Right lobe of liver (tissue), 6 donors: Measurements from ENCODE around the gene CAPS. TPM values are rescaled to one million over a fixed set of nuclear protein-coding genes. Genes with fewer than 3 reads are reported as not detected.

Experiments
- ATAC-seq, 4 donors: fragments of 200-7000 bp; cut with Tn5 transposase; one replicate each; pipeline ENCODE4 v1.9.1; 2020; ENCODE audit warnings: mild to moderate bottlenecking in 4 of 4, moderate library complexity in 4 of 4
- DNase-seq, 3 donors: peaks; one replicate each; pipeline ENCODE4 v3.0.0-alpha.2; 2020
- H3K27ac ChIP-seq, 3 donors: fragments of 200-600 bp; one replicate each; pipeline ENCODE4 v1.8.0; 2022
- H3K27me3 ChIP-seq, 2 donors: fragments of 200-600 bp; one replicate each; pipeline ENCODE4 v1.8.0; 2022
- H3K36me3 ChIP-seq, 4 donors: fragments of 200-600 bp; sonication (generic) in 1 of 4; one replicate each; pipeline versions ENCODE4 v1.5.1 to v1.8.0; 2017 to 2022; ENCODE audit warnings: control low read depth in 1 of 4
- H3K4me1 ChIP-seq, 4 donors: fragments of 200-600 bp; sonication (generic) in 1 of 4; one replicate each; pipeline versions ENCODE4 v1.5.1 to v1.8.0; 2017 to 2022; ENCODE audit warnings: control low read depth in 1 of 4
- H3K4me3 ChIP-seq, 3 donors: fragments of 200-600 bp; one replicate each; pipeline ENCODE4 v1.8.0; 2022
- H3K9me3 ChIP-seq, 4 donors: fragments of 200-600 bp; sonication (generic) in 1 of 4; one replicate each; pipeline versions ENCODE4 v1.5.1 to v1.8.0; 2017 to 2022; ENCODE audit warnings: control low read depth in 1 of 4
- POLR2A ChIP-seq: fragments of 450-650 bp; IDR thresholded peaks from one replicate; pipeline ENCODE4 v1.6.1; 2017; ENCODE audit warnings: antibody characterized with exemption, mild to moderate bottlenecking
- WGBS: methylation state at CpG from one replicate; pipeline ENCODE4 v1.1.6; 2018; ENCODE audit warnings: low coverage, low lambda C conversion rate; ENCODE audit not compliant: insufficient coverage; ENCODE audit errors: missing lambda C conversion rate; 5-methylcytosine and 5-hydroxymethylcytosine counted together
- intact Hi-C, 2 donors: fragments of 100-400 bp; cut with DNase I; formaldehyde crosslinking; loops; one replicate each; pipeline versions ENCODE4 v1.11.2 to v1.14.1; 2022
- total RNA-seq, 6 experiments: library from RNA; depleted of rRNA in 2 of 6; stranded (reverse); fragments of >200 nt in 2 of 6; fragmentation: NEBNext Ultra II Directional in 3 of 6; extraction: Animal tissue kit (Norgen Biotek cat#: 25700) in 3 of 6; gene quantifications; one replicate each; pipeline versions ENCODE4 v1.1.0 to v1.2.4, GENCODE V29; 2016 to 2023
- TF ChIP-seq, protein P1 (sequence below), 4 donors: fragments of 200-600 bp in 3 of 4; fragments of 450-650 bp in 1 of 4; IDR thresholded peaks; one replicate each; pipeline versions ENCODE4 v1.5.1 to v1.8.0; 2016 to 2022; ENCODE audit warnings: antibody characterized with exemption in 4 of 4, mild to moderate bottlenecking in 2 of 4
- donor health status: DM: no; HTN: yes; CAD: no.
- donor health status: DM: no; HTN: no; CAD: no.
- donor health status: DM: no; HTN: no; CAD: no.
- donor health status: DM: no; HTN: yes; CAD: no.
- donor health status: DM: no; HTN: yes; CAD: no.

CAPS gene
- total RNA-seq, 6 experiments from 2014 or later: 1.1 to 7.9 (median 5.0) TPM

DNA sequence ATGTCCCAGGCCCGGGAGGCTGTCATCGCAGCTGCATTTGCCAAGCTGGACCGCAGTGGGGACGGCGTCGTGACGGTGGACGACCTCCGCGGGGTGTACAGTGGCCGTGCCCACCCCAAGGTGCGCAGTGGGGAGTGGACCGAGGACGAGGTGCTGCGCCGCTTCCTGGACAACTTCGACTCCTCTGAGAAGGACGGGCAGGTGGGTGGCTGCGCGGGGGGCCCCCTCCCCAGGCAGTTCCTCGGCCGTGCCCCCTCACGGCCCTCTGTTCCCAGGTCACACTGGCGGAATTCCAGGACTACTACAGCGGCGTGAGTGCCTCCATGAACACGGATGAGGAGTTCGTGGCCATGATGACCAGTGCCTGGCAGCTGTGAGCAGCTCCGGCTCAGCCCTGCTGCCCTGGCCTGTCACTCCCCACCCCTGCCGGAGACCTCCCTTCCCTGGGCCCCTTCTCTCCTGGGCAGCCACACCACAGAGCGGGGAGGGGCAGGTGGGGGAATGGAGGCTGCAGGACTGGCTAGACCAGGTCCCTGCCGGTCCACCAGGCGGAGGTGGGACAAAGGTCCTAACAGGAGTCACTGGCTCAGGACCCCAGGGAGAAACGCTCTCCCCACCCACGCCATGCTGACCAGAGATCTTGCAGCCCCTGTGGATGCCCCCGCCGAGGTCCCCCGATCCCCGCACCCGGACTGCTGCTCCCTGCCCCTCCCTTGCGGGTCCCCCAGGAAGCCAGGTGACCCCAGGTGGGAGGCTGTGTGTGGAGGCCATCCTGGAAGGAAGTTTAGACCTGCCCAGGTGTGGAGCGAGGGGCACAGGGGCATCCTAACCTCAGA, 1.1 kb downstream of the CAPS start:
- intact Hi-C loops: no loop called here
- ATAC-seq: peak in 2 of 4 donors; percentile 8 to 15

DNA sequence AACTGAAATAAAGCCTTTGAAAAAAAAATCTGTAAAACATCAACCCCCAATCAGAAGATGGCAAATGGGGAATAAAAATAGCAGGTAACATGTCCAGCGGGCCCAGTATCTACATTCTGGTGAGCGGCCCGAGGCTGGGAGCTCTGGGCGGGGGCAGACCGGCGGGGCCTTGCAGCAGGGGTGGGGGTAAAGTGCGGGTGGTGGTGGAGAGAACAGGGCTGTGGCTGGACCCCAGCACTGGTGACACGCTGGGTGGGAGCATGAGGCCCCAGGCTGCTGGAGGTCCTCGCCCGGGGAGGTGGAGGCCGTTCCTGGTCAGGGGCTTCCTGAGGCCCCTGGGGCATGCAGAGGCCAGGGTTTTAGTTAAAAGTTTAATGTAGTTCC, 1.7 kb downstream of the CAPS start:
- intact Hi-C loops: no loop called here
- 91% methylated on average over 4 of the region's 11 CpGs for WGBS
- DNase-seq: no peak

More for the DNA sequence above, 1.1 kb downstream of the CAPS start:
- no peak for TF ChIP-seq POLR2A
- TF ChIP-seq, protein P1, sequence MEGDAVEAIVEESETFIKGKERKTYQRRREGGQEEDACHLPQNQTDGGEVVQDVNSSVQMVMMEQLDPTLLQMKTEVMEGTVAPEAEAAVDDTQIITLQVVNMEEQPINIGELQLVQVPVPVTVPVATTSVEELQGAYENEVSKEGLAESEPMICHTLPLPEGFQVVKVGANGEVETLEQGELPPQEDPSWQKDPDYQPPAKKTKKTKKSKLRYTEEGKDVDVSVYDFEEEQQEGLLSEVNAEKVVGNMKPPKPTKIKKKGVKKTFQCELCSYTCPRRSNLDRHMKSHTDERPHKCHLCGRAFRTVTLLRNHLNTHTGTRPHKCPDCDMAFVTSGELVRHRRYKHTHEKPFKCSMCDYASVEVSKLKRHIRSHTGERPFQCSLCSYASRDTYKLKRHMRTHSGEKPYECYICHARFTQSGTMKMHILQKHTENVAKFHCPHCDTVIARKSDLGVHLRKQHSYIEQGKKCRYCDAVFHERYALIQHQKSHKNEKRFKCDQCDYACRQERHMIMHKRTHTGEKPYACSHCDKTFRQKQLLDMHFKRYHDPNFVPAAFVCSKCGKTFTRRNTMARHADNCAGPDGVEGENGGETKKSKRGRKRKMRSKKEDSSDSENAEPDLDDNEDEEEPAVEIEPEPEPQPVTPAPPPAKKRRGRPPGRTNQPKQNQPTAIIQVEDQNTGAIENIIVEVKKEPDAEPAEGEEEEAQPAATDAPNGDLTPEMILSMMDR (IDR thresholded peaks at IDR 0.05): no peak
- no peak overlapping the region for H3K4me3 ChIP-seq
- peaks cover 0 to 35% (median 10%) of the 10 kb centered on the region in 4 donors for H3K36me3 ChIP-seq
- H3K27ac ChIP-seq: no peak overlapping the region
- no peaks in the 10 kb centered on the region for H3K9me3 ChIP-seq
- WGBS: 89% methylated on average over 3 of the region's 42 CpGs
- peaks cover 0 to 10% (median 5%) of the 10 kb centered on the region in 4 donors for H3K4me1 ChIP-seq
- no peaks in the 10 kb centered on the region for H3K27me3 ChIP-seq
- DNase-seq: no peak

DNA sequence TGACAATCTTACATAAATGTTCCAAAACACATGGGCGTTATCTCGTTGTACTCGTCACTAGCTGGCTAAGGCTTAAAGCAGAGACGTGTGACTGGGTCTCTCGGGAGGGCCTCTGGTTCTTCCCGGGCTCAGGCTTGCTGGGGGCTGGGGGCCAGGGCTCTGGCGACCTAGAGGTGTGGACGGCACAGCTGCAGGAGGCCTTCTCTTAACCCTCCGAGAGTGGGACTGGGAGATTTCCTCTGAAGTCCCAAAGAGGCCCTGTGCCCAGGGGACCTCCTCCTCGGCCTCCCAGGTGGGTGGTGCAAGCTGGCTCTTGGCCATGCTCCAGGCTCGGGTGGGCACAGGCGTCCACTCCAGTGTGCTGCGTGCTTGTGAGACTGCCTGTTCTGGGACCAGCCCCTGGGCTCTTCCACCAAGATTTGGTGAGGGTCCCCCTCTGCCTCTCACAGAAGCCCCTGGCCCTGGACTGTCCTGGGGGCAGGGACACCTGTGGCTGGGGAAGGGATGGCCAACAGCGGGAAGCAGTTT, 2.2 kb downstream of the CAPS start:
- WGBS: 85% methylated on average over 9 of the region's 14 CpGs

More for the DNA sequence above, 1.7 kb downstream of the CAPS start:
- no peak for TF ChIP-seq POLR2A
- TF ChIP-seq, protein P1 (IDR thresholded peaks at IDR 0.05): no peak
- Histone ChIP-seq H3K4me3 (no peak overlapping the region), H3K27ac (no peak overlapping the region), H3K36me3 (peaks cover 0 to 35% (median 11%) of the 10 kb centered on the region in 4 donors), H3K9me3 (no peaks in the 10 kb centered on the region), H3K4me1 (peaks cover 0 to 10% (median 5%) of the 10 kb centered on the region in 4 donors), H3K27me3 (no peaks in the 10 kb centered on the region)
- ATAC-seq: no peak

DNA sequence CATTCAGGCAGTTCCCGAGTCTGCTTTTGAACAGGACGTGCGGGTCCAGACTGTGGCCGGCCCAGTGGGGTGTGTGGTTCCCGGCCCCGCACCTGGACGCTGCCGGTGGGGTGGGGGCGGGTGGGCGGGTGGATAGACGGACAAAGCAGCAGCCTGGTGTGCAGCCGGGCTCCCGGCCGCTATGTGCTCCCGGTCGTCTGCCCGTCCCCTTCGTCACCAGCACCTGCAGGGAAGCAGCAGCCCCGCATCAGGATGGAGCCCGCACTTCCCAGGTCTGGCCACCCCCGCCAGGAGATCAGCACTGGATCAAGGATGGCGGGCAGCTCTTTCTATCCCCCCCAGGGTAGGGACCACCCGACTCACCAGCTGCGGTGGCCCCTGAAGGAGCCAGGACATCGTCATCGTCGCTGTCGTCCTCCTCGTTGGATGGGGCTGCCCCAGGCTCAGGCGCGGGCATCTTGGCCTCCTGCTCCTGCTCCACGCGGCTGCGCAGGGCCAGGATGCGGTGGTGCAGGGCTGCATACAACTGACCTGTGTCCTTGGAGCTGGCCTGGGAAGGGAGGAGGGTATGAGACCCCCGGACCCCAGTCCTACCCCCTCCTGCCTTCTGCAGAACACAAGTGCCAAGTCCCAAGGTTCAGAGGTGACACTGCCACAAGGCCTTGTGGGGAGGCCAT, 3.5 kb downstream of the CAPS start:
- no peaks in the 10 kb centered on the region for H3K9me3 ChIP-seq
- ATAC-seq (no peak), DNase-seq (no peak)
- no CpG with 5 or more reads among the region's 36 CpGs for WGBS
- no peak overlapping the region for H3K4me3 ChIP-seq
- peaks cover 0 to 49% (median 16%) of the 10 kb centered on the region in 4 donors for H3K36me3 ChIP-seq
- intact Hi-C loops: no loop called here
- H3K27me3 ChIP-seq: no peaks in the 10 kb centered on the region
- no peak overlapping the region for H3K27ac ChIP-seq
- TF ChIP-seq, protein P1 (IDR thresholded peaks at IDR 0.05): no peak
- no peak for TF ChIP-seq POLR2A
- H3K4me1 ChIP-seq: peaks cover 0 to 10% (median 5%) of the 10 kb centered on the region in 4 donors

More for the DNA sequence above, 2.2 kb downstream of the CAPS start:
- intact Hi-C loops: no loop called here
- Histone ChIP-seq H3K4me3 (no peak overlapping the region), H3K36me3 (peaks cover 0 to 39% (median 12%) of the 10 kb centered on the region in 4 donors), H3K4me1 (peaks cover 0 to 10% (median 5%) of the 10 kb centered on the region in 4 donors), H3K9me3 (no peaks in the 10 kb centered on the region), H3K27me3 (no peaks in the 10 kb centered on the region), H3K27ac (no peak overlapping the region)
- DNase-seq: no peak
- no peak for ATAC-seq
- no peak for TF ChIP-seq POLR2A
- TF ChIP-seq, protein P1 (IDR thresholded peaks at IDR 0.05): no peak
